ENCODE measurements around the gene AP1B1. TPM values are rescaled to one million over a fixed set of nuclear protein-coding genes. Genes with fewer than 3 reads are reported as not detected.
A peak's percentile ranks its signal among the peaks of the same experiment; 100 is the strongest.

Gene AP1B1
- total RNA-seq, 1 donor: 37.3 TPM

- Histone ChIP-seq H3K4me1 (ENCODE audit: insufficient read depth, low read length) (peaks cover 11% of the 10 kb centered on the region), H3K27me3 (ENCODE audit: insufficient read depth, low read length) (no peaks in the 10 kb centered on the region), H3K4me3 (ENCODE audit: insufficient read depth, low read length) (no peak overlapping the region), H3K36me3 (ENCODE audit: insufficient read depth, low read length) (peaks cover 8% of the 10 kb centered on the region), H3K4me2 (ENCODE audit: insufficient read depth, low read length) (no peak overlapping the region), H4K20me1 (ENCODE audit: insufficient read depth, low read length) (peaks cover 16% of the 10 kb centered on the region), H3K79me2 (ENCODE audit: insufficient read depth, low read length) (peaks cover 72% of the 10 kb centered on the region), H3K27ac (ENCODE audit: low read depth, low read length) (no peak overlapping the region), H3K9me3 (ENCODE audit: low read depth, low read length) (no peaks in the 10 kb centered on the region), H2AFZ (ENCODE audit: low read length) (no peak overlapping the region)
- no peak for DNase-seq (ENCODE audit: insufficient read length, low spot score, missing footprints)
- no peak for TF ChIP-seq CTCF (IDR thresholded peaks at IDR 0.05; ENCODE audit: extremely low read depth, low read depth, low read length)
Observed at GRCh38 chr22:29385748-29386147, 2.6 kb downstream of the AP1B1 start.

GRCh38 chr22:29385151-29385704 is 3.1 kb downstream of the AP1B1 start:
- H3K4me1 ChIP-seq (ENCODE audit: insufficient read depth, low read length): peaks cover 11% of the 10 kb centered on the region
- no peaks in the 10 kb centered on the region for H3K27me3 ChIP-seq (ENCODE audit: insufficient read depth, low read length)
- H3K36me3 ChIP-seq (ENCODE audit: insufficient read depth, low read length): peaks cover 8% of the 10 kb centered on the region
- H3K9me3 ChIP-seq (ENCODE audit: low read depth, low read length): no peaks in the 10 kb centered on the region
- no peak for DNase-seq (ENCODE audit: insufficient read length, low spot score, missing footprints)
- H3K27ac ChIP-seq (ENCODE audit: low read depth, low read length): no peak overlapping the region
- no peak for TF ChIP-seq CTCF (IDR thresholded peaks at IDR 0.05; ENCODE audit: extremely low read depth, low read depth, low read length)
- no peak overlapping the region for H3K4me2 ChIP-seq (ENCODE audit: insufficient read depth, low read length)
- no peak overlapping the region for H2AFZ ChIP-seq (ENCODE audit: low read length)
- peaks cover 77% of the 10 kb centered on the region for H3K79me2 ChIP-seq (ENCODE audit: insufficient read depth, low read length)
- no peak overlapping the region for H3K4me3 ChIP-seq (ENCODE audit: insufficient read depth, low read length)
- H4K20me1 ChIP-seq (ENCODE audit: insufficient read depth, low read length): peaks cover 20% of the 10 kb centered on the region

GRCh38 chr22:29383740-29384139 is 4.6 kb downstream of the AP1B1 start:
- H3K27me3 ChIP-seq (ENCODE audit: insufficient read depth, low read length): no peaks in the 10 kb centered on the region
- peaks cover 87% of the 10 kb centered on the region for H3K79me2 ChIP-seq (ENCODE audit: insufficient read depth, low read length)
- no peak for TF ChIP-seq CTCF (IDR thresholded peaks at IDR 0.05; ENCODE audit: extremely low read depth, low read depth, low read length)
- peaks cover 8% of the 10 kb centered on the region for H3K36me3 ChIP-seq (ENCODE audit: insufficient read depth, low read length)
- no peak overlapping the region for H3K4me2 ChIP-seq (ENCODE audit: insufficient read depth, low read length)
- DNase-seq (ENCODE audit: insufficient read length, low spot score, missing footprints): peak; percentile 44
- no peak overlapping the region for H3K27ac ChIP-seq (ENCODE audit: low read depth, low read length)
- H3K4me1 ChIP-seq (ENCODE audit: insufficient read depth, low read length): peaks cover 7% of the 10 kb centered on the region
- peaks cover 29% of the 10 kb centered on the region for H4K20me1 ChIP-seq (ENCODE audit: insufficient read depth, low read length)
- no peak overlapping the region for H2AFZ ChIP-seq (ENCODE audit: low read length)
- H3K4me3 ChIP-seq (ENCODE audit: insufficient read depth, low read length): no peak overlapping the region
- no peaks in the 10 kb centered on the region for H3K9me3 ChIP-seq (ENCODE audit: low read depth, low read length)

GRCh38 chr22:29382580-29383302 is 5.6 kb downstream of the AP1B1 start:
- TF ChIP-seq CTCF (IDR thresholded peaks at IDR 0.05; ENCODE audit: extremely low read depth, low read depth, low read length): no peak
- H3K9me3 ChIP-seq (ENCODE audit: low read depth, low read length): no peaks in the 10 kb centered on the region
- H3K4me1 ChIP-seq (ENCODE audit: insufficient read depth, low read length): peaks cover 4% of the 10 kb centered on the region
- H3K27ac ChIP-seq (ENCODE audit: low read depth, low read length): no peak overlapping the region
- peaks cover 12% of the 10 kb centered on the region for H3K36me3 ChIP-seq (ENCODE audit: insufficient read depth, low read length)
- H3K4me2 ChIP-seq (ENCODE audit: insufficient read depth, low read length): no peak overlapping the region
- peaks cover 29% of the 10 kb centered on the region for H4K20me1 ChIP-seq (ENCODE audit: insufficient read depth, low read length)
- DNase-seq (ENCODE audit: insufficient read length, low spot score, missing footprints): no peak
- peaks cover 83% of the 10 kb centered on the region for H3K79me2 ChIP-seq (ENCODE audit: insufficient read depth, low read length)
- no peak overlapping the region for H3K4me3 ChIP-seq (ENCODE audit: insufficient read depth, low read length)
- no peaks in the 10 kb centered on the region for H3K27me3 ChIP-seq (ENCODE audit: insufficient read depth, low read length)
- H2AFZ ChIP-seq (ENCODE audit: low read length): no peak overlapping the region

Measured in osteoblast (primary cell).